H1 (cell line): ENCODE results near the gene CFDP1. TPM values are rescaled to one million over a fixed set of nuclear protein-coding genes. Genes with fewer than 3 reads are reported as not detected.

Experiments
- CTCF ChIA-PET: fragments of 300-600 bp; sonication (Branson Sonifier 250); formaldehyde crosslinking; loops from one replicate; lab custom pipeline; 2021; ENCODE audit not compliant: partially characterized antibody; lab: Charles Lee
- POLR2A ChIA-PET: fragments of 300-600 bp; sonication (Branson Sonifier 250); formaldehyde crosslinking; loops from one replicate; lab custom pipeline; 2021; ENCODE audit warnings: inconsistent platforms; ENCODE audit not compliant: partially characterized antibody; lab: Charles Lee
- DNase-seq, 2 experiments: peaks; one replicate each; pipeline versions ENCODE4 v3.0.0 to v3.0.0-alpha.2; 2010 to 2022; ENCODE audit warnings: low spot score in 2 of 2, low read depth in 1 of 2, mixed read lengths in 1 of 2
- FAIRE-seq: peaks from 2 replicates; lab custom pipeline; 2011; peaks lifted over from hg19 to GRCh38; lab: Jason Lieb, UNC
- H2AFZ ChIP-seq: 2 replicates; pipeline ENCODE4 v1.8.1; 2012; ENCODE audit warnings: low read length, inconsistent platforms
- H2AK5ac ChIP-seq: 2 replicates; pipeline ENCODE4 v1.6.1; 2013; ENCODE audit warnings: low read depth, low read length
- H2BK120ac ChIP-seq: replicated peaks from 2 replicates; pipeline ENCODE3; 2013; ENCODE audit warnings: low read depth, low read length, inconsistent platforms
- H2BK12ac ChIP-seq: 2 replicates; pipeline ENCODE4 v1.6.1; 2013; ENCODE audit warnings: low read depth, low read length
- H2BK15ac ChIP-seq: 2 replicates; pipeline ENCODE4 v1.6.1; 2013; ENCODE audit warnings: low read length
- H2BK20ac ChIP-seq: 2 replicates; pipeline ENCODE4 v1.6.1; 2013; ENCODE audit warnings: low read length
- H2BK5ac ChIP-seq: 2 replicates; pipeline ENCODE4 v1.6.1; 2013; ENCODE audit warnings: low read depth, low read length
- H3K14ac ChIP-seq: 2 replicates; pipeline ENCODE4 v1.6.1; 2013; ENCODE audit warnings: inconsistent platforms; ENCODE audit not compliant: insufficient read length
- H3K18ac ChIP-seq: 2 replicates; pipeline ENCODE4 v1.6.1; 2013; ENCODE audit warnings: low read length; ENCODE audit errors: extremely low read depth
- H3K23ac ChIP-seq: 2 replicates; pipeline ENCODE4 v1.6.1; 2013; ENCODE audit warnings: inconsistent platforms; ENCODE audit not compliant: insufficient read length
- H3K23me2 ChIP-seq: 2 replicates; pipeline ENCODE4 v1.6.1; 2013; ENCODE audit warnings: low read depth, low read length
- H3K27ac ChIP-seq: 2 replicates; pipeline ENCODE4 v1.6.1; 2011; ENCODE audit warnings: low read depth, low read length, inconsistent platforms
- H3K27me3 ChIP-seq, 4 experiments: replicated peaks in 1 of 4; 1 replicate in 1 of 4; 2 replicates in 3 of 4; pipeline versions ENCODE4 v1.6.1 to v1.8.1; 2011 to 2013; ENCODE audit warnings: low read length in 3 of 4, mild to moderate bottlenecking in 3 of 4, inconsistent platforms in 2 of 4, mixed read lengths in 2 of 4, moderate library complexity in 1 of 4; ENCODE audit not compliant: control insufficient read depth in 3 of 4, insufficient read depth in 3 of 4; ENCODE audit errors: extremely low read depth in 1 of 4
- H3K36me3 ChIP-seq, 4 experiments: 2 replicates each; pipeline versions ENCODE4 v1.6.1 to v1.8.1; 2011 to 2013; ENCODE audit warnings: mild to moderate bottlenecking in 4 of 4, low read length in 3 of 4, moderate library complexity in 2 of 4, control low read depth in 1 of 4, inconsistent platforms in 1 of 4; ENCODE audit not compliant: insufficient read depth in 4 of 4, control insufficient read depth in 2 of 4
- H3K4ac ChIP-seq: replicated peaks from 2 replicates; pipeline ENCODE3; 2013; ENCODE audit warnings: low read length, low read depth, mixed read lengths, inconsistent platforms; ENCODE audit not compliant: insufficient read length
- H3K4me1 ChIP-seq, 4 experiments: replicated peaks in 1 of 4; 1 replicate in 1 of 4; 2 replicates in 3 of 4; pipeline versions ENCODE4 v1.6.1 to v1.8.1; 2011 to 2013; ENCODE audit warnings: low read length in 3 of 4, inconsistent platforms in 2 of 4, mixed read lengths in 1 of 4; ENCODE audit not compliant: insufficient read depth in 4 of 4, control insufficient read depth in 3 of 4
- H3K4me2 ChIP-seq, 2 experiments: 2 replicates each; pipeline versions ENCODE4 v1.6.1 to v1.8.1; 2011 to 2013; ENCODE audit warnings: low read depth in 2 of 2, low read length in 2 of 2, control low read depth in 1 of 2, inconsistent platforms in 1 of 2, mild to moderate bottlenecking in 1 of 2; ENCODE audit not compliant: insufficient read depth in 1 of 2
- H3K4me3 ChIP-seq, 4 experiments: fragments of 200-600, 300-600 bp in 1 of 4; sonication (generic), shearing (Covaris generic), sonication (Bioruptor Twin) in 1 of 4; 2 replicates each; pipeline versions ENCODE4 v1.5.1 to v1.8.1; 2011 to 2016; ENCODE audit warnings: low read length in 4 of 4, low read depth in 3 of 4, control low read depth in 2 of 4, inconsistent platforms in 2 of 4, mild to moderate bottlenecking in 2 of 4, mixed read lengths in 1 of 4, moderate library complexity in 1 of 4; ENCODE audit not compliant: insufficient read depth in 2 of 4; ENCODE audit errors: extremely low read depth in 1 of 4
- H3K56ac ChIP-seq: replicated peaks from 2 replicates; pipeline ENCODE3; 2013; ENCODE audit warnings: low read depth, mild to moderate bottlenecking, mixed read lengths, low read length, inconsistent platforms; ENCODE audit not compliant: insufficient read length
- H3K79me1 ChIP-seq: 2 replicates; pipeline ENCODE4 v1.6.1; 2013; ENCODE audit warnings: low read depth, low read length, control low read depth
- H3K79me2 ChIP-seq, 2 experiments: 2 replicates each; pipeline versions ENCODE4 v1.6.1 to v1.8.1; 2012 to 2013; ENCODE audit warnings: low read length in 2 of 2, mild to moderate bottlenecking in 2 of 2, inconsistent platforms in 1 of 2; ENCODE audit not compliant: insufficient read depth in 2 of 2, control insufficient read depth in 1 of 2
- H3K9ac ChIP-seq, 4 experiments: replicated peaks in 1 of 4; 1 replicate in 1 of 4; 2 replicates in 3 of 4; pipeline versions ENCODE4 v1.6.1 to v1.8.1; 2011 to 2013; ENCODE audit warnings: low read depth in 3 of 4, low read length in 3 of 4, control low read depth in 2 of 4, mild to moderate bottlenecking in 2 of 4, moderate library complexity in 2 of 4, inconsistent platforms in 1 of 4; ENCODE audit errors: extremely low read depth in 1 of 4
- H3K9me3 ChIP-seq, 2 experiments: 2 replicates each; pipeline versions ENCODE4 v1.6.1 to v1.8.1; 2012 to 2013; ENCODE audit warnings: mild to moderate bottlenecking in 2 of 2, moderate library complexity in 2 of 2, control low read depth in 1 of 2, inconsistent platforms in 1 of 2, low read depth in 1 of 2, low read length in 1 of 2, mixed read lengths in 1 of 2; ENCODE audit not compliant: insufficient read depth in 2 of 2
- H4K20me1 ChIP-seq, 2 experiments: replicated peaks in 1 of 2; 2 replicates each; pipeline versions ENCODE3 to v1.8.1; 2011 to 2013; ENCODE audit warnings: inconsistent platforms in 2 of 2, low read length in 2 of 2, mild to moderate bottlenecking in 1 of 2; ENCODE audit not compliant: insufficient read depth in 2 of 2, control insufficient read depth in 1 of 2
- H4K5ac ChIP-seq: 2 replicates; pipeline ENCODE4 v1.6.1; 2013; ENCODE audit warnings: low read length, low read depth, mixed read lengths, inconsistent platforms; ENCODE audit not compliant: insufficient read length
- H4K8ac ChIP-seq: 2 replicates; pipeline ENCODE4 v1.8.0; 2013; ENCODE audit warnings: mild to moderate bottlenecking, moderate library complexity, low read length, inconsistent platforms; ENCODE audit not compliant: insufficient read depth; ENCODE audit errors: extremely low read depth
- H4K91ac ChIP-seq: replicated peaks from 2 replicates; pipeline ENCODE3; 2013; ENCODE audit warnings: low read length, mixed read lengths, inconsistent platforms; ENCODE audit not compliant: insufficient read length
- CBX5 ChIP-seq: fragments of 300-800, 300-1000 bp; sonication (generic); IDR thresholded peaks from 2 replicates; pipeline ENCODE4 v1.7.1; 2016; ENCODE audit warnings: antibody characterized with exemption, low read length, low read depth
- CREB1 ChIP-seq: IDR thresholded peaks from 2 replicates; pipeline ENCODE4 v1.6.1; 2012; ENCODE audit warnings: inconsistent platforms
- CTBP2 ChIP-seq: IDR thresholded peaks from 2 replicates; pipeline ENCODE4 v1.7.0; 2011; ENCODE audit warnings: borderline replicate concordance, mild to moderate bottlenecking, moderate library complexity, mixed read lengths, low read length; ENCODE audit not compliant: insufficient read depth, insufficient read length
- EZH2 ChIP-seq: fragments of 200-600 bp; sonication (generic); IDR thresholded peaks from 2 replicates; pipeline ENCODE4 v1.7.1; 2012; ENCODE audit warnings: low read depth, mild to moderate bottlenecking, moderate library complexity, low read length, inconsistent platforms; ENCODE audit not compliant: severe bottlenecking
- JUN ChIP-seq: IDR thresholded peaks from 2 replicates; pipeline ENCODE4 v1.6.1; 2011; ENCODE audit warnings: low read depth, mild to moderate bottlenecking, improper control_type of control experiment, low read length
- NANOG ChIP-seq: IDR thresholded peaks from 2 replicates; pipeline ENCODE4 v1.6.1; 2011; ENCODE audit warnings: low read length, low read depth, mild to moderate bottlenecking, inconsistent platforms; ENCODE audit not compliant: insufficient read depth, poor library complexity, severe bottlenecking
- SP4 ChIP-seq: IDR thresholded peaks from 2 replicates; pipeline ENCODE4 v1.6.1; 2012; ENCODE audit warnings: low read length, inconsistent platforms
- SUZ12 ChIP-seq: fragments of 200-600 bp; sonication (generic); IDR thresholded peaks from 2 replicates; pipeline ENCODE4 v1.6.1; 2012; ENCODE audit warnings: mild to moderate bottlenecking, inconsistent platforms, low read length, moderate library complexity, mixed read lengths
- TBP ChIP-seq: IDR thresholded peaks from 2 replicates; pipeline ENCODE4 v1.6.1; 2011; ENCODE audit warnings: low read depth, low read length, improper control_type of control experiment
- WGBS, 2 experiments: shearing (Covaris generic) in 1 of 2; methylation state at CpG; one replicate each; pipeline versions ENCODE4 v1.1.6 to v1.1.7; 2013 to 2015; ENCODE audit warnings: low lambda C conversion rate in 2 of 2, mixed read lengths in 2 of 2, inconsistent platforms in 1 of 2, low coverage in 1 of 2, missing lambda C conversion rate in 1 of 2; ENCODE audit not compliant: insufficient replicate concordance in 2 of 2, insufficient coverage in 1 of 2, insufficient read length in 1 of 2; ENCODE audit errors: extremely low coverage in 1 of 2, missing lambda C conversion rate in 1 of 2; 5-methylcytosine and 5-hydroxymethylcytosine counted together
- polyA plus RNA-seq, 7 experiments: library from polyadenylated mRNA; depleted of rRNA in 3 of 7; stranded (reverse) in 5 of 7; unstranded in 2 of 7; fragments of >200 nt in 5 of 7; fragments of 200-250 nt in 2 of 7; gene quantifications; 1 replicate in 5 of 7; 2 replicates in 1 of 7; 4 replicates in 1 of 7; pipeline versions ENCODE4 v1.2.1 to v1.2.3, GENCODE V29; 2011 to 2013; ENCODE audit warnings: missing spikeins in 2 of 7, mixed read lengths in 2 of 7
- total RNA-seq: library from RNA; stranded (reverse); fragmentation: NEBNext Ultra II Directional; extraction: Animal tissue kit (Norgen Biotek cat#: 25700); gene quantifications from 2 replicates; pipeline ENCODE4 v1.2.1, GENCODE V29; 2021
- TF ChIP-seq, protein P1 (sequence below): IDR thresholded peaks from 2 replicates; pipeline ENCODE4 v1.6.1; 2011; ENCODE audit warnings: low read length, improper control_type of control experiment
- TF ChIP-seq, protein P2 (sequence below): IDR thresholded peaks from 2 replicates; pipeline ENCODE4 v1.6.1; 2012; ENCODE audit warnings: inconsistent platforms

Gene CFDP1
- total and polyA plus RNA-seq, 2 of the 8 experiments (the other 6 are each of a cell fraction or from before 2014, with no cell fraction given), result 25.5 to 77.3 TPM

DNA sequence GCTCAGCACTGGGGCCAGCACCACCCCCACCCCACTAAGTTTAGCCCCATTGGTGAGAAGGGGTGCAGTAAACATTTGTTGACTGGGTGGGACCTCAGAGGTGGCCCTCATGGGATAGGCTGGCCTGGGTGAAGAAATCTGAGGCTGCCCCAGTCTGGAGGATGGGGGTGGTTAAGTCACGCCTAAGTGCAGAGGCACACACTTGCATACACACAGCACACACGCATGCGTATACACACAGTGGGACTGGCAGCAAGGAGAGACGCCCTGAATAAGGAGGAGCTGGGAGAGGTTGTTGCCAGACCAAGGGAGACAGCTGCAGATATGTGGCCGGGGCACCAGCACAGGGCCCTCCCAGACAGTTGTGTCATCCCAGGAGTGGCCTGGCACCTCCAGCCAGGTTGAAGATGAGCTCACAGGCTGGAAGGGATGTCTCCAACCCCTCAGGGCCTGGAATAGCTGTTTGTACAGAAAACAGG lies 178.9 kb downstream of the CFDP1 start:
- Histone ChIP-seq H3K4me1 (peaks cover 13 to 67% (median 56%) of the 10 kb centered on the region in 4 experiments), H3K79me2 (peaks cover 10 to 75% of the 10 kb centered on the region in 2 experiments), H3K27ac (peak overlapping the region; percentile 72)
- TF ChIP-seq SUZ12 (no peak), JUN (no peak), TBP (no peak), NANOG (no peak), EZH2 (no peak), CREB1 (no peak), CTBP2 (no peak), CBX5 (no peak), SP4 (no peak)
- TF ChIP-seq, protein P1, sequence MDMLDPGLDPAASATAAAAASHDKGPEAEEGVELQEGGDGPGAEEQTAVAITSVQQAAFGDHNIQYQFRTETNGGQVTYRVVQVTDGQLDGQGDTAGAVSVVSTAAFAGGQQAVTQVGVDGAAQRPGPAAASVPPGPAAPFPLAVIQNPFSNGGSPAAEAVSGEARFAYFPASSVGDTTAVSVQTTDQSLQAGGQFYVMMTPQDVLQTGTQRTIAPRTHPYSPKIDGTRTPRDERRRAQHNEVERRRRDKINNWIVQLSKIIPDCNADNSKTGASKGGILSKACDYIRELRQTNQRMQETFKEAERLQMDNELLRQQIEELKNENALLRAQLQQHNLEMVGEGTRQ, result no peak
- TF ChIP-seq, protein P2, sequence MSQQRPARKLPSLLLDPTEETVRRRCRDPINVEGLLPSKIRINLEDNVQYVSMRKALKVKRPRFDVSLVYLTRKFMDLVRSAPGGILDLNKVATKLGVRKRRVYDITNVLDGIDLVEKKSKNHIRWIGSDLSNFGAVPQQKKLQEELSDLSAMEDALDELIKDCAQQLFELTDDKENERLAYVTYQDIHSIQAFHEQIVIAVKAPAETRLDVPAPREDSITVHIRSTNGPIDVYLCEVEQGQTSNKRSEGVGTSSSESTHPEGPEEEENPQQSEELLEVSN, result no peak

More for the DNA sequence above, 178.9 kb downstream of the CFDP1 start:
- Histone ChIP-seq H4K5ac (peak overlapping the region; percentile 61), H2BK120ac (peak overlapping the region; percentile 97), H3K27me3 (no peaks in the 10 kb centered on the region; a peak in 1 of 7 replicates), H2BK15ac (no peak overlapping the region; the same call in 1 of the 2 replicates), H3K56ac (peak overlapping the region; percentile 22), H2BK20ac (peak overlapping the region; percentile 94), H2BK5ac (peak overlapping the region; percentile 99), H3K9me3 (no peaks in the 10 kb centered on the region), H3K36me3 (no peaks in the 10 kb centered on the region), H2BK12ac (peak overlapping the region; percentile 99), H3K4ac (peak overlapping the region; percentile 97), H4K91ac (peak overlapping the region; percentile 97), H3K9ac (peak overlapping the region in 2 of 4 experiments; percentile 20 to 57; a peak in 4 of 7 replicates), H2AK5ac (peak overlapping the region; percentile 99), H3K23ac (no peak overlapping the region), H3K79me1 (peaks cover 36% of the 10 kb centered on the region), H4K20me1 (peaks cover 12 to 22% of the 10 kb centered on the region in 2 experiments), H3K18ac (peak overlapping the region; percentile 86), H4K8ac (peak overlapping the region; percentile 58; the same call in 1 of the 2 replicates), H3K4me2 (peak overlapping the region; percentile 43 to 76), H3K23me2 (peaks cover 14% of the 10 kb centered on the region; the same call in 1 of the 2 replicates), H3K4me3 (peak overlapping the region in 1 of 4 experiments; percentile 25; a peak in 1 of 8 replicates), H3K14ac (no peak overlapping the region), H2AFZ (no peak overlapping the region)
- ChIA-PET CTCF (interaction anchor here (0.9 to 15.7 kb wide), 17 partner anchors 9 to 211 kb away, joined by 3 to 236 read pairs (median 6); partner anchors contain the start of gene TMEM170A), POLR2A (interaction anchor here (0.6 to 16.2 kb wide), 11 partner anchors 10 to 337 kb away, joined by 3 to 375 read pairs (median 5); partner anchors contain the start of gene CFDP1)
- 54% methylated on average over 5 of the region's 5 CpGs; no CpG with 5 or more reads in 1 of the 2 experiments for WGBS, 2 experiments
- peak; percentile 52 for FAIRE-seq
- no peak for DNase-seq
